Endothelial cell of umbilical vein (primary cell): ENCODE measurements around the gene FAM83C. TPM values are rescaled to one million over a fixed set of nuclear protein-coding genes. Genes with fewer than 3 reads are reported as not detected.
"Not testable (repeated sequence)": the region's sequence is repeated elsewhere in the genome, so short reads cannot be mapped to it uniquely, and the experiment has no call there.

Experiments used
- BruUV-seq: library from RNA; stranded (reverse); fragments of 400-500 nt; replicated peaks from 2 replicates; lab custom pipeline; 2021; lab: Mats Ljungman, UMichigan
- CTCF ChIA-PET: fragments of 300-600, 350-600 bp; sonication (Branson Sonifier 250); formaldehyde crosslinking; loops from one replicate; lab custom pipeline; 2021; ENCODE audit warnings: antibody characterized with exemption, inconsistent platforms; lab: Charles Lee
- POLR2A ChIA-PET: fragments of 300-600, 350-600 bp; sonication (Branson Sonifier 250); formaldehyde crosslinking; loops from one replicate; lab custom pipeline; 2021; ENCODE audit warnings: antibody characterized with exemption, inconsistent platforms; lab: Charles Lee
- DNase-seq: peaks from one replicate; pipeline ENCODE4 v3.0.0-alpha.2; 2011; ENCODE audit warnings: low read depth, low spot score
- FAIRE-seq: peaks from 2 replicates; lab custom pipeline; 2011; peaks lifted over from hg19 to GRCh38; lab: Jason Lieb, UNC
- H2AFZ ChIP-seq: 2 replicates; pipeline ENCODE4 v1.6.0; 2012; ENCODE audit warnings: low read depth, low read length, control low read depth, inconsistent platforms
- H3K27ac ChIP-seq: 2 replicates; pipeline ENCODE4 v1.5.1; 2011; ENCODE audit warnings: low read depth, mild to moderate bottlenecking, control low read depth, low read length, moderate library complexity; ENCODE audit not compliant: insufficient read depth
- H3K27me3 ChIP-seq, 2 experiments: 2 replicates each; pipeline versions ENCODE4 v1.6.0 to v1.6.1; 2011; ENCODE audit warnings: low read length in 2 of 2, mixed read lengths in 1 of 2; ENCODE audit not compliant: control insufficient read depth in 2 of 2, insufficient read depth in 2 of 2
- H3K36me3 ChIP-seq, 2 experiments: 2 replicates in 1 of 2; 3 replicates in 1 of 2; pipeline ENCODE4 v1.5.1; 2011; ENCODE audit warnings: low read length in 2 of 2, mild to moderate bottlenecking in 1 of 2, moderate library complexity in 1 of 2; ENCODE audit not compliant: control insufficient read depth in 2 of 2, insufficient read depth in 2 of 2; ENCODE audit errors: extremely low read depth in 1 of 2
- H3K4me1 ChIP-seq: 3 replicates; pipeline ENCODE4 v1.5.1; 2011; ENCODE audit warnings: mild to moderate bottlenecking, low read length; ENCODE audit not compliant: control insufficient read depth, insufficient read depth; ENCODE audit errors: extremely low read depth
- H3K4me2 ChIP-seq: 2 replicates; pipeline ENCODE4 v1.6.1; 2011; ENCODE audit warnings: low read length, control low read depth, mixed read lengths; ENCODE audit not compliant: insufficient read depth
- H3K4me3 ChIP-seq, 3 experiments: fragments of 200-600 bp in 1 of 3; sonication (generic), shearing (Covaris generic) in 1 of 3; replicated peaks in 1 of 3; 2 replicates each; pipeline ENCODE4 v1.5.1; 2011 to 2016; ENCODE audit warnings: control low read depth in 3 of 3, low read length in 3 of 3, mild to moderate bottlenecking in 2 of 3, inconsistent platforms in 1 of 3, low read depth in 1 of 3, moderate library complexity in 1 of 3; ENCODE audit not compliant: insufficient read depth in 1 of 3
- H3K79me2 ChIP-seq: 2 replicates; pipeline ENCODE4 v1.6.0; 2012; ENCODE audit warnings: low read length, inconsistent platforms; ENCODE audit not compliant: control insufficient read depth, insufficient read depth
- H3K9ac ChIP-seq: replicated peaks from 2 replicates; pipeline ENCODE3; 2011; ENCODE audit warnings: low read length, control low read depth; ENCODE audit not compliant: insufficient read depth; ENCODE audit errors: extremely low read depth
- H3K9me1 ChIP-seq: replicated peaks from 3 replicates; pipeline ENCODE4 v1.6.0; 2011; ENCODE audit warnings: mild to moderate bottlenecking, low read length; ENCODE audit not compliant: control insufficient read depth, insufficient read depth; ENCODE audit errors: extremely low read depth
- H3K9me3 ChIP-seq: replicated peaks from 2 replicates; pipeline ENCODE4 v1.5.1; 2012; ENCODE audit warnings: low read length, inconsistent platforms; ENCODE audit not compliant: control insufficient read depth, insufficient read depth
- H4K20me1 ChIP-seq: replicated peaks from 2 replicates; pipeline ENCODE3; 2011; ENCODE audit warnings: mild to moderate bottlenecking, low read length; ENCODE audit not compliant: control insufficient read depth, insufficient read depth; ENCODE audit errors: extremely low read depth
- EZH2 ChIP-seq: IDR thresholded peaks from 2 replicates; pipeline ENCODE4 v1.6.1; 2012; ENCODE audit warnings: borderline replicate concordance, low read depth, mild to moderate bottlenecking, moderate library complexity, low read length, inconsistent platforms; ENCODE audit not compliant: severe bottlenecking
- FOS ChIP-seq: IDR thresholded peaks from 2 replicates; pipeline ENCODE4 v1.6.1; 2011; ENCODE audit warnings: mild to moderate bottlenecking, low read length, moderate library complexity, borderline replicate concordance; ENCODE audit not compliant: insufficient read depth
- GATA2 ChIP-seq: IDR thresholded peaks from 2 replicates; pipeline ENCODE4 v1.7.0; 2011; ENCODE audit warnings: low read depth, mild to moderate bottlenecking, moderate library complexity, mixed read lengths, low read length; ENCODE audit not compliant: insufficient read length, insufficient read depth
- MYC ChIP-seq: IDR thresholded peaks from one replicate; pipeline ENCODE4 v1.6.1; 2011; ENCODE audit warnings: mild to moderate bottlenecking, low read depth, low read length
- POLR2A ChIP-seq: IDR thresholded peaks from 2 replicates; pipeline ENCODE4 v1.6.1; 2012; ENCODE audit warnings: low read depth, mild to moderate bottlenecking, control low read depth, low read length
- POLR2AphosphoS5 ChIP-seq: IDR thresholded peaks from 2 replicates; pipeline ENCODE4 v1.6.1; 2012; ENCODE audit warnings: low read depth, mild to moderate bottlenecking, control low read depth, low read length, moderate library complexity; ENCODE audit not compliant: insufficient read depth
- dilution Hi-C: fragments of 300-500 bp; cut with MboI; formaldehyde crosslinking; loops from one replicate; pipeline ENCODE4 v1.15.0; 2019; ENCODE audit warnings: low sequenced_read_pairs; ENCODE audit not compliant: extremely low pct_ligation_motif_present
- intact Hi-C: fragments of 100-400 bp; cut with micrococcal nuclease; formaldehyde crosslinking; loops from one replicate; pipeline ENCODE4 v1.10.0; 2022
- polyA plus RNA-seq, 4 experiments: library from polyadenylated mRNA; depleted of rRNA in 3 of 4; stranded (reverse) in 3 of 4; unstranded in 1 of 4; fragments of >200 nt; gene quantifications; 2 replicates each; pipeline versions ENCODE4 v1.2.1 to v1.2.3, GENCODE V29; 2011 to 2012; ENCODE audit warnings: missing spikeins in 1 of 4
- total RNA-seq: library from RNA; stranded (reverse); gene quantifications from 2 replicates; pipeline ENCODE4 v1.2.3, GENCODE V29; 2021
- TF ChIP-seq, protein P1 (sequence below): IDR thresholded peaks from 2 replicates; pipeline ENCODE4 v1.6.1; 2011; ENCODE audit not compliant: insufficient read depth, insufficient read length
- TF ChIP-seq, protein P2 (sequence below), 2 donors: IDR thresholded peaks; 1 replicate in 1 of 2; 2 replicates in 1 of 2; pipeline ENCODE4 v1.5.1; 2011; ENCODE audit warnings: low read length in 2 of 2, mild to moderate bottlenecking in 2 of 2, moderate library complexity in 2 of 2, control low read depth in 1 of 2, inconsistent platforms in 1 of 2, low read depth in 1 of 2; ENCODE audit not compliant: insufficient read depth in 1 of 2; ENCODE audit errors: extremely low read depth in 1 of 2

Gene FAM83C
- total and polyA plus RNA-seq, 2 donors (not counting 3 experiments of a cell fraction or from before 2014, with no cell fraction given), result not detected

DNA sequence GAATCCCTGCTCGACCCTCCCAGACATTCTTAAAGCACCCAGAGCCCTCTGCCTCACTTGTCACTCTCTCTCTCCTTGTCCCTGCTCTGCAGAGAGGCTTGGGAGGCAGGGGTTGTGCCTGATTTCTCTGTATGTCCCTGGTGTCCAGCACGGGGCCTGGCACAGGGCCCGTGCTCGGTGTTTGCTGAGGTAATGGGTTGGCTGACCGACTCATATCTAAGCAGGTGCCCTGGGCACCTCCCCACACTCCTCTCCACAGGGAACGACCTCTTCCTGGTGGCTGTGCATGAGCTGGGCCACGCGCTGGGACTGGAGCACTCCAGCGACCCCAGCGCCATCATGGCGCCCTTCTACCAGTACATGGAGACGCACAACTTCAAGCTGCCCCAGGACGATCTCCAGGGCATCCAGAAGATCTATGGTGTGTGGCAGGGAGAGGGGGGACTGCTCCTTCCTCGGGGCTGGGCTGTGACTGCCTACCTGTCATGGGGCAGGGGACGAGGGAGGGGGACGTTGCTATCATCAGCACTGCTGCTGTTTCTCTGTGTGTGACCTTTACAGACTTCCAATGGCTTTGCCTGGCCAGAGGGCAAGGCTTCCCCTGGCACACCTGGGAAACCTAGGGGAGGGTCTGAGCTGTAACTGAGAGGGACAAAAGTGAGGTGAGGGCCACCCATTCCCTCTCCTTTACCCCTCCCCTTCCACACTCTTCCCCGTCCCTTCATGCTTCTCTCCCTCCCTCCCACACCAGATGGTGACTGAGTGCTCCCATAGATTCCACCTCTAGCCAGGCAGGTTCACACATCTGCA lies 28.5 kb downstream of the FAM83C start:
- Histone ChIP-seq H3K9me1 (no peaks in the 10 kb centered on the region), H3K27me3 (no peaks in the 10 kb centered on the region), H3K9me3 (no peaks in the 10 kb centered on the region), H3K4me1 (peaks cover 3% of the 10 kb centered on the region), H3K9ac (no peak overlapping the region), H4K20me1 (no peaks in the 10 kb centered on the region), H3K27ac (no peak overlapping the region), H3K79me2 (no peaks in the 10 kb centered on the region), H3K4me3 (no peak overlapping the region), H3K36me3 (no peaks in the 10 kb centered on the region), H2AFZ (no peak overlapping the region), H3K4me2 (no peak overlapping the region)
- TF ChIP-seq EZH2, result no peak
- TF ChIP-seq, protein P1, sequence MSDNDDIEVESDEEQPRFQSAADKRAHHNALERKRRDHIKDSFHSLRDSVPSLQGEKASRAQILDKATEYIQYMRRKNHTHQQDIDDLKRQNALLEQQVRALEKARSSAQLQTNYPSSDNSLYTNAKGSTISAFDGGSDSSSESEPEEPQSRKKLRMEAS, result no peak
- TF ChIP-seq POLR2A, result no peak
- no peak for TF ChIP-seq POLR2AphosphoS5
- TF ChIP-seq MYC, result no peak
- TF ChIP-seq, protein P2, sequence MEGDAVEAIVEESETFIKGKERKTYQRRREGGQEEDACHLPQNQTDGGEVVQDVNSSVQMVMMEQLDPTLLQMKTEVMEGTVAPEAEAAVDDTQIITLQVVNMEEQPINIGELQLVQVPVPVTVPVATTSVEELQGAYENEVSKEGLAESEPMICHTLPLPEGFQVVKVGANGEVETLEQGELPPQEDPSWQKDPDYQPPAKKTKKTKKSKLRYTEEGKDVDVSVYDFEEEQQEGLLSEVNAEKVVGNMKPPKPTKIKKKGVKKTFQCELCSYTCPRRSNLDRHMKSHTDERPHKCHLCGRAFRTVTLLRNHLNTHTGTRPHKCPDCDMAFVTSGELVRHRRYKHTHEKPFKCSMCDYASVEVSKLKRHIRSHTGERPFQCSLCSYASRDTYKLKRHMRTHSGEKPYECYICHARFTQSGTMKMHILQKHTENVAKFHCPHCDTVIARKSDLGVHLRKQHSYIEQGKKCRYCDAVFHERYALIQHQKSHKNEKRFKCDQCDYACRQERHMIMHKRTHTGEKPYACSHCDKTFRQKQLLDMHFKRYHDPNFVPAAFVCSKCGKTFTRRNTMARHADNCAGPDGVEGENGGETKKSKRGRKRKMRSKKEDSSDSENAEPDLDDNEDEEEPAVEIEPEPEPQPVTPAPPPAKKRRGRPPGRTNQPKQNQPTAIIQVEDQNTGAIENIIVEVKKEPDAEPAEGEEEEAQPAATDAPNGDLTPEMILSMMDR (IDR thresholded peaks at IDR 0.05; ENCODE audit: extremely low read depth in 1 of 2, insufficient read depth in 1 of 2, low read depth in 1 of 2, low read length in 2 of 2), result no peak
- no peak for TF ChIP-seq FOS
- TF ChIP-seq GATA2, result no peak
- no peak for FAIRE-seq
- dilution Hi-C loops, result loop anchor here (25.0 kb wide), 1 partner anchor 426 kb away; the partner anchor contains the start of gene NCOA6
- no peak for DNase-seq
- ChIA-PET POLR2A (interaction anchor here (1.2 kb wide), 1 partner anchor 42 kb away, joined by 3 read pairs; no protein-coding TSS in a partner anchor), CTCF (interaction anchor here (0.6 to 11.4 kb wide), 11 partner anchors 13 to 412 kb away, joined by 3 to 177 read pairs (median 3); partner anchors contain the start of gene EDEM2)
- intact Hi-C loops, result no loop called here
- BruUV-seq, result no TSS peak

DNA sequence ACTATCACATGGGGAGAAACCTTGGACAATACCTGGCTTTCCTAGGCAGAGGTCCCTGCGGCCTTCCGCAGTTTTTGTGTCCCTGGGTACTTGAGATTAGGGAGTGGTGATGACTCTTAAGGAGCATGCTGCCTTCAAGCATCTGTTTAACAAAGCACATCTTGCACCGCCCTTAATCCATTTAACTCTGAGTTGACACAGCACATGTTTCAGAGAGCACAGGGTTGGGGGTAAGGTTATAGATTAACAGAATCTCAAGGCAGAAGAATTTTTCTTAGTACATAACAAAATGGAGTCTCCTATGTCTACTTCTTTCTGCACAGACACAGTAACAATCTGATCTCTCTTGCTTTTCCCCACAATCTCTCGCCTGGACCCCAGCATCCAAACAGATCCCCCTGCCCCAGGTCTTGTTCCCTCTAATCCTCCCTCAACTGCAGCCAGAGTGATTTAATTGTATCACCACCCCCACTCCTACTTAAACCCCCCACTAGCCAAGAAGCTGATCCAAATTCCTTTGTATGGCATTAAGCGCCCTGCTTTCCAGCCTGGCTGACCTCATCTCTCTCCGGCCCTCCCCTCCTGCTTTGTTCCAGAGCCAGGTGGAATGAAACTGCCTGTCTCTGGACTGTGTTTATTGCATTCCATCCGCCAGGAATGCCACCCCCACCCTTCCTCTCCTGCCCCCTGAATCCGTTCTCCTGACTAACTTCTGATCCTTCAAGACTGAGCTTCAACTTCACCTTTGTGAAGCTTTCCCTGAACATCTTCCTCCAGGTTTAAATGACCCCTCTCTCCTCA lies 29.3 kb downstream of the FAM83C start:
- H3K9me3 ChIP-seq, H3K4me1 ChIP-seq, H3K4me2 ChIP-seq, intact Hi-C loops, H3K27me3 ChIP-seq, H3K4me3 ChIP-seq, H4K20me1 ChIP-seq, H3K9ac ChIP-seq, H3K9me1 ChIP-seq, BruUV-seq, H3K27ac ChIP-seq, H3K36me3 ChIP-seq, H3K79me2 ChIP-seq, H2AFZ ChIP-seq: not testable (repeated sequence)
- POLR2A ChIA-PET, result interaction anchor here (1.2 kb wide), 1 partner anchor 43 kb away, joined by 3 read pairs; no protein-coding TSS in a partner anchor
- dilution Hi-C loops, result loop anchor here (25.0 kb wide), 1 partner anchor 426 kb away; the partner anchor contains the start of gene NCOA6
- peak; percentile 60 for FAIRE-seq
- CTCF ChIA-PET, result interaction anchor here (0.6 to 11.4 kb wide), 8 partner anchors 76 to 411 kb away, joined by 3 to 177 read pairs (median 3); partner anchors contain the start of gene EDEM2
- peak; percentile 40 for DNase-seq
